LNCAP (cell line): Measurements from ENCODE around the gene GALK2.

Experiments
- CTCF ChIP-seq: fragments of 450-650 bp; IDR thresholded peaks from 2 replicates; pipeline ENCODE4 v1.5.1; 2017; ENCODE audit warnings: mild to moderate bottlenecking

Gene GALK2

DNA sequence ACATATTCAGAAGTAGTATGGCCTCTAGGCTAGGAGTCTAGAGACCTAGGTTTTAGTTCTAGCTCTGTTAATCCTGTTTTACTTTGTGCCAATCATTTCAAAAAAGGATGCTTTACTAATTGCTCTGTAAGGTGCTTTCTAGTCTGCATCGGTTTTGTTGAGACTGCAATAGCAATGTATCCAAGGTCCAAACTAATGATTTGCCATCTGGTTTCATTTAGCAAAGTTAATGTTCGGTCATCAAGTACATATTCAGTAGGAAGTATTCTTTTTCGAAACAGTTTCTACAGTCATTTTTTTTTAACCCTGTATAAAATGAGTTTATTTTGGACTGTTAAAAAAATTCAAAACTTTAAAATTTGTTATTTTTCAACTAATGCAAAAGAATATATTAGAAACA lies 2.0 kb upstream of the GALK2 start:
- no peak for TF ChIP-seq CTCF

GRCh38 chr15:49171790-49172189 lies 1.7 kb downstream of the GALK2 start:
- TF ChIP-seq CTCF, result no peak

DNA sequence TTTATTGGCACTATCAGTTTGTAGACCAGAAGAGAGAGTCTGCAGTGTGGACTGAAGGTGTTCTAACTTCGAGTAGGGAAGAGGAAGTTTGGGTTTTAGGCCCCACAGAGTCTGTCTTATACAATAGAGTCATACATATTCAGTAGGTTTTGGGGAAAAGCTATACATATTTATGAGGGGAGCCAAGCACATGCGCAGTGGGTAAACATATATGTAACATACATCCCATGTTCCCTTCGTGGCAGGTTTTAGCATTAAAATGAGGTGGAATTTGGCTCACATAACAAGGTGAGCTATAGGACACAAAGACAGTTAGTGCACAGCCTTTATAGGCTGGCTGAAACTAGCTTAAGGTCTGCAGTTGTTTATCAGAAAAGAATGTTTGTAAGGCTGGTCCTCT lies 4.9 kb downstream of the GALK2 start:
- TF ChIP-seq CTCF, result no peak

GRCh38 chr15:49178497-49178896 lies 8.4 kb downstream of the GALK2 start:
- TF ChIP-seq CTCF, result no peak

- no peak for TF ChIP-seq CTCF
Measured at GRCh38 chr15:49179433-49180190, 9.6 kb downstream of the GALK2 start.

GRCh38 chr15:49182128-49182527 lies 12.1 kb downstream of the GALK2 start:
- no peak for TF ChIP-seq CTCF

DNA sequence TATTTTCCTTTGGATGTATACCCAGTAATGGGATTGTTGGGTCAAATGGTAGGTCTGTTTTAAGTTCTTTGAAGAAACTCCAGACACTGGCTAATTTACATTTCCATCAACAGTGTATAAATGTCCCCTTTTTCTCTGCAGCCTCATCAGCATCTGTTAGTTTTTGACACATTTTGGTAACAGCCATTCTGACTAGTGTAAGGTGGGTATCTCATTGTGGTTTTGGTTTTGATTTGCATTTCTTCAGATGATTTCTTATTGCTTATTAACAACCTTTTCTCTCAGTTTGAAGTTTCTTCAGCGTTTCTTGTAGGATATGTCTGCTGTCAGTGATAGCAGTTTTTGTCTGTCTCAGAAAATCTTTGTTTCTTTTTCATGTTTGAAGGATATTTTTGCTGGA lies 15.4 kb downstream of the GALK2 start:
- no peak for TF ChIP-seq CTCF
